Effector CD4-positive, alpha-beta T cell (primary cell): ENCODE measurements around the gene PRRG2.
A peak's percentile ranks its signal among the peaks of the same experiment; 100 is the strongest.

Source experiments
- DNase-seq: peaks from one replicate; pipeline ENCODE4 v3.0.0-alpha.2; 2020

PRRG2 gene

GRCh38 chr19:49589502-49589905 lies 8.4 kb downstream of the PRRG2 start:
- DNase-seq, result no peak

GRCh38 chr19:49590071-49590970 lies 9.2 kb downstream of the PRRG2 start:
- DNase-seq, result peak; percentile 86

GRCh38 chr19:49590971-49591730 lies 10.0 kb downstream of the PRRG2 start, which contains the start of gene PRR12:
Gene PRR12 (plus strand): TSS chr19:49591182. CDS start chr19:49591655, 473 bp downstream.
- peak; percentile 65 for DNase-seq

DNA sequence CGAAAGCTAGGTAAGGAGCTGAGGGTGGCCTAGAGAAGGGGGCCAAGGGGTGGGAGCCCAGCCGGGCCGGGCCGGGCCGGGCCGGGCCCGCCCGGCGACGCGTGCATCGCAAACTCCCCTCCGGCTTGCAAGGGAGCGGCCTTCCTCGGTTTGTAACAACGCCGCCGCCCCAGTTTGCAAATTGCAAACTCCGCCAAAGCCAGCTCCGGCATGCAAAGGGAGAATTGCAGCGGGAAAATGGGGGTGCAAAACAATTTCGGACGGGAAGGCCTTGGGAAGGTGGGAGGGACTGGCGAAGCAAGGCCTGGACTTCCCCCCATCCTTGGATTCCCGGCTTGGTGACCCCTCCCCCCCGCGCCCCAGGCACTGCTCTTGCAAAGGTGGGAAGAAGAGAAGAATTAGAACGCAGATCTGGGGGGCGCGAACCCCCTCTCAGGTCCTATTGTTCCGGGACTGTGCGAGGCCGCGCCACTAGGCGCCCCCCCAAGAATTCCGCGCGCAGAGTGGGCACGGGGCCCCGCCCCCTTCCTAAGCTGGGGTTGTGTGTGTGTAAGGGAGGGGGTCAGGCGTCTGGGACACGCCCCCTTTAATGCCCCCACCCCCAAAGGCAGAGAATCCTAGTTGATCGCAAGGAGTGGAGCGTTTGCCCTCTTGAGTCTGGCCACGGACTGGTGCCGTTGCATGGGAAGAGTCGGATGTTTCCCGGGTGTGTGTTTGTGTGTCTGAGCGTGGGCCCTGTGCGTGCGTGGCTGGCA lies 10.8 kb downstream of the PRRG2 start:
- DNase-seq, result peak; percentile 28

GRCh38 chr19:49592486-49593232 lies 11.5 kb downstream of the PRRG2 start:
- no peak for DNase-seq

GRCh38 chr19:49593233-49594113 lies 12.4 kb downstream of the PRRG2 start:
- peak; percentile 89 for DNase-seq

GRCh38 chr19:49594157-49594992 lies 13.3 kb downstream of the PRRG2 start:
- DNase-seq, result no peak

DNA sequence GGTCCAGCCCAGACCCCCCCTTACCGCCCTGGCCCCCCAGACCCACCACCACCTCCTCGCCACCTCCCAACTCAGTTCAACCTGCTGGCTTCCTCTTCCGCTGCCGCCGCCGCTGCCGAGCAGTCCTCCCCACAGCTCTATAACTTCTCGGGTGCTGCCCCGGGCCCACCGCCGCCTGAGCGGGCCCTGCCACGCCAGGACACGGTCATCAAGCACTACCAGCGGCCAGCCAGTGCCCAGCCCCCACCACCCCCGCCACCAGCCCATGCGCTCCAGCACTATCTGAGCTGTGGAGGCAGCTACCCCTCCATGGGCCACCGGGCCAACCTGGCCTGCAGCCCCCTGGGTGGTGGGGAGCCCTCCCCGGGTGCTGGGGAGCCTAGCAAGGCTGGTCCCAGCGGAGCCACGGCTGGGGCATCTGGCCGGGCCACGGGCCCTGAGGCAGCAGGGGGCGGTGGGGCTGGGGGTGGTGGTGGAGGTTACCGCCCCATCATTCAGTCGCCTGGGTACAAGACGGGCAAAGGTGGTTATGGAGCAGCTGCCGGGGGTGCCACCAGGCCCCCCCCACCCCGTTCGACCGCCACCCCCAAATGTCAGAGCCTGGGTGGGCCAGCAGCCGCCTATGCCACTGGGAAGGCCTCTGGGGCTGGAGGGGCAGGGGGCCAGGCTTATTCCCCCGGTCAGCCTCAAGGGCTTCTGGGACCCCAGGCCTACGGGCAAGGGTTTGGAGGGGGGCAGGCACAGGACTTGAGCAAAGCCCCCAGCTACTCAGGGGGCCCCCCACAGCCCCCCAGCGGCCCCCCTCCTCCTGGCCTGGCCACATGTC lies 14.1 kb downstream of the PRRG2 start:
- DNase-seq, result no peak

- no peak for DNase-seq
These were observed 14.8 kb downstream of the PRRG2 start for GRCh38 chr19:49595819-49596404.

GRCh38 chr19:49596407-49596806 lies 15.3 kb downstream of the PRRG2 start:
- no peak for DNase-seq

DNA sequence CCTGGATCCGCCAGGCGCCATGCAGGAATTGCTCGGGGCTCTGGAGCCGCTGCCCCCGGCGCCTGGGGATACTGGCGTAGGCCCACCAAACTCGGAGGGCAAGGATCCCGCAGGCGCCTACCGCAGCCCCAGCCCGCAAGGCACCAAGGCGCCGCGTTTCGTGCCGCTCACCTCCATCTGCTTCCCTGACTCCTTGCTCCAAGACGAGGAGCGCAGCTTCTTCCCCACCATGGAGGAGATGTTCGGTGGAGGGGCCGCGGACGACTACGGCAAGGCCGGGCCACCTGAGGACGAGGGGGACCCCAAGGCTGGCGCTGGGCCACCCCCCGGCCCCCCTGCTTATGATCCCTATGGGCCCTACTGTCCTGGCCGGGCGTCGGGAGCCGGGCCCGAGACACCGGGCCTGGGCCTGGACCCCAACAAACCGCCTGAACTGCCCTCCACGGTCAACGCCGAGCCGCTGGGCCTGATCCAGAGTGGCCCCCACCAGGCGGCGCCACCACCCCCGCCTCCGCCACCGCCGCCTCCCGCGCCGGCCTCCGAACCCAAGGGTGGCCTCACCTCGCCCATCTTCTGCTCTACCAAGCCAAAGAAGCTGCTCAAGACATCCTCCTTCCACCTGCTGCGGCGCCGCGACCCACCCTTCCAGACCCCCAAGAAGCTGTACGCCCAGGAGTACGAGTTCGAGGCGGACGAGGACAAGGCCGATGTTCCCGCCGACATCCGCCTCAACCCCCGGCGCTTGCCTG lies 16.0 kb downstream of the PRRG2 start:
- no peak for DNase-seq

- DNase-seq, result no peak
These were observed 16.5 kb downstream of the PRRG2 start for GRCh38 chr19:49597703-49597974.

DNA sequence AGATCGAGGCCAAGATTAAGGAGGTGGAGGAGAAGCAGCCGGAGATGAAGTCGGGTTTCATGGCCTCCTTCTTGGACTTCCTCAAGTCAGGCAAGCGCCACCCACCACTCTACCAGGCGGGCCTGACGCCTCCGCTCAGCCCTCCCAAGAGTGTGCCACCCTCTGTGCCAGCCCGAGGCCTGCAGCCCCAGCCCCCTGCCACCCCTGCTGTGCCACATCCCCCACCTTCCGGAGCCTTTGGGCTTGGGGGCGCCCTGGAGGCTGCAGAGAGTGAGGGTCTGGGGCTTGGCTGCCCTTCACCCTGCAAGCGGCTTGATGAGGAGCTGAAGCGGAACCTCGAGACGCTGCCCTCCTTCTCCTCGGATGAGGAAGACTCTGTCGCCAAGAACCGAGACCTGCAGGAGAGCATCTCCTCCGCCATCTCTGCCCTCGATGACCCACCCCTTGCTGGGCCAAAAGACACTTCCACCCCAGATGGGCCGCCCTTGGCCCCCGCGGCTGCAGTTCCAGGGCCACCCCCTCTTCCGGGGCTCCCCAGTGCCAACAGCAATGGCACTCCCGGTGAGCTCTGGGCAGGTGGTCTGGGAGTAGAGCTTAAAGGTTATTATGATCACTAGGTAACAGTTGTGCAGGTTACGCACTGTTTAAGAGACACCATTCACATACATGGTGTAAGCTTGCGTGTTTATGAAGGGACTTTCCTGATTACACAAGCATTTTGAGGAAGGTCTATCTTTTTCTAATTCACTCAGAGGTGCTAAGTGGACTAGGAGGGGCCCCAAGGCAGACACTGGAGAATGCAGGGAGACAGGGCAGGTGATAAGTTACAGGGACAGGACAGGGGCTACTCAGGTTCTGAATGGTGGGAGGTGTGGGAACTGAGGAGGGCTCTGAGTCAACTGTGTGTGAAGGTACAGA lies 18.5 kb downstream of the PRRG2 start:
- no peak for DNase-seq

DNA sequence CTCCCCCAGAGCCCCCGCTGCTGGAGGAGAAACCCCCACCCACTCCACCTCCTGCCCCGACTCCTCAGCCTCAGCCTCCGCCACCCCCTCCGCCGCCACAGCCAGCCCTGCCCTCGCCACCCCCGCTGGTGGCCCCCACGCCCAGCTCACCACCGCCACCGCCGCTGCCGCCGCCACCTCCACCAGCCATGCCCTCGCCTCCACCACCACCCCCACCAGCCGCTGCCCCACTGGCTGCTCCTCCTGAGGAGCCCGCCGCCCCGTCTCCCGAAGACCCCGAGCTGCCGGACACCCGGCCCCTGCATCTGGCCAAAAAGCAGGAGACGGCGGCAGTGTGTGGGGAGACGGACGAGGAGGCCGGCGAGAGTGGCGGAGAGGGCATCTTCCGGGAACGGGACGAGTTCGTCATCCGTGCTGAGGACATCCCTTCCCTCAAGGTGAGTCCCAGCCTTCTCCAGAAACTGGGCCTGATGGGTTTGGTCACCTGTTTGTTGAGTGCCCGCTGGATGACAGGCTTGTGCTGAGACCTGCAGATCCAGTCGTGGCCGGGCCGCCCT lies 20.4 kb downstream of the PRRG2 start:
- DNase-seq, result no peak

DNA sequence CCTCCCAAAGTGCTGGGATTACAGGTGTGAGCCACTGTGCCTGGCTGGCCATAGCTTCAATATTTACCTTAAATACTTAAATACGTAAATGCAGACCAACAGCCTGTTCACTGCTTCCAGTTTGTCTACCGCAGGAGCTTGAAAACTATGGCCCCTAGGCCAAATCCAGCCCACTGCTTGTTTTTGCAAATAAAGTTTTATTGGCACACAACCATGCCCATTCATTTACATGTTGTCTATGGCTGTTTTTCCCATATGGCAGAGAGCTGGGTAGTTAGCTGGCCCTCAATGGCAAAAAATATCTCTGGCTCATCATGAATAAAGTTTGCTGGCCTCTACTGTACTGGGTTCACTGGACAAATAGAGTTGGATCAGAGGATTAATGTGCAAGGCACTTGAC lies 21.7 kb downstream of the PRRG2 start:
- DNase-seq, result no peak

- no peak for DNase-seq
These were observed 24.5 kb downstream of the PRRG2 start for GRCh38 chr19:49605605-49606004.

DNA sequence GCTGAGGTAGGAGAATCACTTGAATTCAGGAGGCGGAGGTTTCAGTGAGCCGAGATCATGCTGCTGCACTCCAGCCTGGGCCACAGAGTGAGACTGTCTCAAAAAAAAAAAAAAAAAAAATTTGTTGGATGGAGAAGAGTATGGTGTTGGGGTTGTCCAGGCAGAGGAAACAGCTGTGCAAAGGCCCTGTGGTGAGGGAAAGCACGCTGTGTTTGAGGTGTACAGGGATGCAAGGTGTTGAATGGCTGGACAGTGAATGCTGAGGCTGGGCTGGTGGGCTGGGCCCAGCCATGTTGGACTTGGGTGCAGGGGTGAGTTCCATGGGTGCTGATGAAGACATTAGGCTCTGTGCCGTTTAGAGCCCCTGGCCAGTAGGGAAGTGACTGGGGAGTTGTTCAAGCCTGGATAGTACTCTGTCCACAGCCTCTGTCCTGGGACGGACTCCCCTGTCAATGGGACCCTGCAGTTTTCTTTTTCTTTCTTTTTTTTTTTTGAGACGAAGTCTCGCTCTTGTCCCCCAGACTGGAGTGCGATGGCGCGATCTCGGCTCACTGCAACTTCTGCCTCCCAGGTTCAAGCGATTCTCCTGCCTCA lies 28.5 kb downstream of the PRRG2 start:
- no peak for DNase-seq
